ENCODE measurements around the gene SLC25A33. TPM values are rescaled to one million over a fixed set of nuclear protein-coding genes. Genes with fewer than 3 reads are reported as not detected.
A peak's percentile ranks its signal among the peaks of the same experiment; 100 is the strongest.

SLC25A33 gene
- polyA plus RNA-seq, 1 donor from 2014 or later, result 19.1 TPM

DNA sequence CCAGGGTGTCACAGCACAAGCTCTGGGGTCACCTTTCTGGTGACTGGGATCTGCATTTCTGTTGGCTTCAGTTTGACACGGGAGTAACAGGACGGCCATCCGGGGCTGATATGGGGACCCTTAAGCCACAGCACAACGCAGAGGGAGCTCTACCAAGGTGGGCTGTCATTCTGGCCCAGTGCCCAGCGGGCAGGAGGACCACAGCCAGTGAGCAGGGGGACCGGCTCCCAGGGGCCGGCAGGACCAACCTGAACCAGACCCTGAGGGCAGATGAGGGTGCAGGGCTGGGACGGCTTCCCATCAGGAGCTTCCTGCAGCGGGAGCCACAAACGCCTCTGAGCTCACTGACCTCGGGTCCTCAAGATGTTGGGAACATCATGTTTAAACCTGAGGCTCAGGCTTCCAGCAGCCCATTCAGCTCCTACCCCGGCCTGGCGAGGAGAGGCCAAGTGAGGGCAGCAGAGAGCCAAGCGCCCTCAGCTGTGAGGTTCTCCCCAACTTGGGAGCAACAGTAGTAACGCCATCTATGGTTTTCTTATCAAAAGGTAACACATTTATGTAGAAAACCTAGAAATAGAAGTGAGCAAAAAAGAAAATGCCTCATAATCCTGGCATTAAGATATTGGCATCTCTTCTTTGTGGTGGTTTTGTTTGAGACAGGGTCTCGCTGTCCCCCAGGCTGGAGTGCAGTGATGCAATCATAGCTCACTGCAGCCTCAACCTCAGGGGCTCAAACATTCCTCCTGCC is 76.2 kb downstream of the SLC25A33 start:
- Histone ChIP-seq H3F3A (ENCODE audit: insufficient read depth, low read length, poor library complexity, severe bottlenecking) (no peaks in the 10 kb centered on the region), H3K79me2 (replicated peaks; ENCODE audit: insufficient read depth, low read length) (no peaks in the 10 kb centered on the region), H2AFZ (ENCODE audit: low read depth, low read length) (no peak overlapping the region), H3K9me2 (ENCODE audit: insufficient read depth, low read length) (no peaks in the 10 kb centered on the region), H3K27ac (ENCODE audit: low read length) (no peak overlapping the region), H3K9ac (ENCODE audit: low read length) (no peak overlapping the region), H3K4me2 (ENCODE audit: low read length) (no peak overlapping the region), H4K20me1 (ENCODE audit: insufficient read depth) (no peaks in the 10 kb centered on the region), H3K27me3 (ENCODE audit: insufficient read depth, low read depth, low read length) (no peaks in the 10 kb centered on the region), H3K36me3 (ENCODE audit: insufficient read depth, low read length) (no peaks in the 10 kb centered on the region), H3K4me3 (ENCODE audit: low read length) (no peak overlapping the region), H3K9me3 (ENCODE audit: low read length) (no peaks in the 10 kb centered on the region)
- TF ChIP-seq EZH2 (IDR thresholded peaks at IDR 0.05; ENCODE audit: borderline replicate concordance, insufficient read depth, low read length, poor library complexity, severe bottlenecking) (no peak), SMC3 (conservative IDR thresholded peaks at IDR 0.05; ENCODE audit: poor library complexity) (peak; percentile 27), EP300 (conservative IDR thresholded peaks at IDR 0.05; ENCODE audit: poor library complexity, severe bottlenecking) (no peak), MXI1 (conservative IDR thresholded peaks at IDR 0.05; ENCODE audit: poor library complexity, severe bottlenecking) (no peak), POLR2AphosphoS5 (IDR thresholded peaks at IDR 0.05) (no peak), TAF1 (IDR thresholded peaks at IDR 0.05; ENCODE audit: low read depth) (no peak), RAD21 (conservative IDR thresholded peaks at IDR 0.05) (peak; percentile 41)
- TF ChIP-seq, protein P1, sequence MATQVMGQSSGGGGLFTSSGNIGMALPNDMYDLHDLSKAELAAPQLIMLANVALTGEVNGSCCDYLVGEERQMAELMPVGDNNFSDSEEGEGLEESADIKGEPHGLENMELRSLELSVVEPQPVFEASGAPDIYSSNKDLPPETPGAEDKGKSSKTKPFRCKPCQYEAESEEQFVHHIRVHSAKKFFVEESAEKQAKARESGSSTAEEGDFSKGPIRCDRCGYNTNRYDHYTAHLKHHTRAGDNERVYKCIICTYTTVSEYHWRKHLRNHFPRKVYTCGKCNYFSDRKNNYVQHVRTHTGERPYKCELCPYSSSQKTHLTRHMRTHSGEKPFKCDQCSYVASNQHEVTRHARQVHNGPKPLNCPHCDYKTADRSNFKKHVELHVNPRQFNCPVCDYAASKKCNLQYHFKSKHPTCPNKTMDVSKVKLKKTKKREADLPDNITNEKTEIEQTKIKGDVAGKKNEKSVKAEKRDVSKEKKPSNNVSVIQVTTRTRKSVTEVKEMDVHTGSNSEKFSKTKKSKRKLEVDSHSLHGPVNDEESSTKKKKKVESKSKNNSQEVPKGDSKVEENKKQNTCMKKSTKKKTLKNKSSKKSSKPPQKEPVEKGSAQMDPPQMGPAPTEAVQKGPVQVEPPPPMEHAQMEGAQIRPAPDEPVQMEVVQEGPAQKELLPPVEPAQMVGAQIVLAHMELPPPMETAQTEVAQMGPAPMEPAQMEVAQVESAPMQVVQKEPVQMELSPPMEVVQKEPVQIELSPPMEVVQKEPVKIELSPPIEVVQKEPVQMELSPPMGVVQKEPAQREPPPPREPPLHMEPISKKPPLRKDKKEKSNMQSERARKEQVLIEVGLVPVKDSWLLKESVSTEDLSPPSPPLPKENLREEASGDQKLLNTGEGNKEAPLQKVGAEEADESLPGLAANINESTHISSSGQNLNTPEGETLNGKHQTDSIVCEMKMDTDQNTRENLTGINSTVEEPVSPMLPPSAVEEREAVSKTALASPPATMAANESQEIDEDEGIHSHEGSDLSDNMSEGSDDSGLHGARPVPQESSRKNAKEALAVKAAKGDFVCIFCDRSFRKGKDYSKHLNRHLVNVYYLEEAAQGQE (IDR thresholded peaks at IDR 0.05; ENCODE audit: borderline replicate concordance), result no peak
- TF ChIP-seq, protein P2, sequence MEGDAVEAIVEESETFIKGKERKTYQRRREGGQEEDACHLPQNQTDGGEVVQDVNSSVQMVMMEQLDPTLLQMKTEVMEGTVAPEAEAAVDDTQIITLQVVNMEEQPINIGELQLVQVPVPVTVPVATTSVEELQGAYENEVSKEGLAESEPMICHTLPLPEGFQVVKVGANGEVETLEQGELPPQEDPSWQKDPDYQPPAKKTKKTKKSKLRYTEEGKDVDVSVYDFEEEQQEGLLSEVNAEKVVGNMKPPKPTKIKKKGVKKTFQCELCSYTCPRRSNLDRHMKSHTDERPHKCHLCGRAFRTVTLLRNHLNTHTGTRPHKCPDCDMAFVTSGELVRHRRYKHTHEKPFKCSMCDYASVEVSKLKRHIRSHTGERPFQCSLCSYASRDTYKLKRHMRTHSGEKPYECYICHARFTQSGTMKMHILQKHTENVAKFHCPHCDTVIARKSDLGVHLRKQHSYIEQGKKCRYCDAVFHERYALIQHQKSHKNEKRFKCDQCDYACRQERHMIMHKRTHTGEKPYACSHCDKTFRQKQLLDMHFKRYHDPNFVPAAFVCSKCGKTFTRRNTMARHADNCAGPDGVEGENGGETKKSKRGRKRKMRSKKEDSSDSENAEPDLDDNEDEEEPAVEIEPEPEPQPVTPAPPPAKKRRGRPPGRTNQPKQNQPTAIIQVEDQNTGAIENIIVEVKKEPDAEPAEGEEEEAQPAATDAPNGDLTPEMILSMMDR (IDR thresholded peaks at IDR 0.05; ENCODE audit: poor library complexity, severe bottlenecking), result peak; percentile 55

DNA sequence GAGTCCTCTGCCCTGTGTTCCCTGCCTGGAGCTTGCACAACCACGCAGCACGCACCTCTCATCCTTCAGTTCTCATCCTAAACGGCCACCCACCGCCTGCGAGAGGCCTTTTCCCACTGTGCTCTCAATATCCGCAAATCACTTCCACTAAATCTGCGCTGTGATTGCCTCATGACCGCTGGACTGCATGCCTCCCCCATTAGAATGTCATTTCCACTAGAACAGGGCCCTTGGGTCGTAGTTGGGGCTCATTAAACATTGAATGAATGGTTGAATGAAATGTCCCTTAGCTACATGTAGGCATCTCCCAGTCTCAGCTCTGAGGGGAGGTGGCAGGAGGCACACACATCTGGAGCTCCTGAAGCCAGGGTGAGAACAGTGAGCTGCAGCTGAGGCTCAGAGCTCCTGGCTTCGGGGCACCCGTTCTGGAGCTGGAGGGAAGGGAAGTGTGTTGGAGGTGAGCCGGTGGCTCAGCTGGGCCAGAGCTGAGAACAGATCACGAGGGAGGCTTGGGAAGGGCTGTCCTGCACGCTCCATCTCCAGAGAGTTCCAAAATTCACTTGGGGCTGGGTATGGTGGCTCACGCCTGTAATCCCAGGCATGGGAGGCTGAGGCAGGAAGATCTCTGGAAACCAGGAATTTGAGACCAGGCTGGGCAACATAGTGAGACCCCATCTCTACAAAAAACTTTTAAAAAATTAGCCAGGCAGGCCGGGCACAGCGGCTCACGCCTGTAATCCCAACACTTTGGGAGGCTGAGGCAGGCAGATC is 79.8 kb downstream of the SLC25A33 start:
- TF ChIP-seq TAF1 (IDR thresholded peaks at IDR 0.05; ENCODE audit: low read depth) (no peak), EP300 (conservative IDR thresholded peaks at IDR 0.05; ENCODE audit: poor library complexity, severe bottlenecking) (no peak), RAD21 (conservative IDR thresholded peaks at IDR 0.05) (no peak), MXI1 (conservative IDR thresholded peaks at IDR 0.05; ENCODE audit: poor library complexity, severe bottlenecking) (no peak), POLR2AphosphoS5 (IDR thresholded peaks at IDR 0.05) (no peak), EZH2 (IDR thresholded peaks at IDR 0.05; ENCODE audit: borderline replicate concordance, insufficient read depth, low read length, poor library complexity, severe bottlenecking) (no peak), SMC3 (conservative IDR thresholded peaks at IDR 0.05; ENCODE audit: poor library complexity) (no peak)
- TF ChIP-seq, protein P1 (IDR thresholded peaks at IDR 0.05; ENCODE audit: borderline replicate concordance), result no peak
- TF ChIP-seq, protein P2 (IDR thresholded peaks at IDR 0.05; ENCODE audit: poor library complexity, severe bottlenecking), result no peak
- Histone ChIP-seq H3K79me2 (replicated peaks; ENCODE audit: insufficient read depth, low read length) (no peaks in the 10 kb centered on the region), H3K4me2 (ENCODE audit: low read length) (no peak overlapping the region), H3K9me3 (ENCODE audit: low read length) (no peaks in the 10 kb centered on the region), H4K20me1 (ENCODE audit: insufficient read depth) (no peaks in the 10 kb centered on the region), H2AFZ (ENCODE audit: low read depth, low read length) (no peak overlapping the region), H3K4me3 (ENCODE audit: low read length) (no peak overlapping the region), H3K36me3 (ENCODE audit: insufficient read depth, low read length) (no peaks in the 10 kb centered on the region), H3K9ac (ENCODE audit: low read length) (no peak overlapping the region), H3F3A (ENCODE audit: insufficient read depth, low read length, poor library complexity, severe bottlenecking) (no peaks in the 10 kb centered on the region), H3K9me2 (ENCODE audit: insufficient read depth, low read length) (no peaks in the 10 kb centered on the region), H3K27me3 (ENCODE audit: insufficient read depth, low read depth, low read length) (no peaks in the 10 kb centered on the region), H3K27ac (ENCODE audit: low read length) (no peak overlapping the region)

Data from neural cell (in vitro differentiated cells).